K562 (cell line): ENCODE measurements around the gene ACTL10. TPM values are rescaled to one million over a fixed set of nuclear protein-coding genes. Genes with fewer than 3 reads are reported as not detected.
A peak's percentile ranks its signal among the peaks of the same experiment; 100 is the strongest.

Source experiments
- CBX1 ChIP-seq: sonication (generic); IDR thresholded peaks from 2 replicates; pipeline ENCODE4 v1.6.1; 2016; ENCODE audit warnings: antibody characterized with exemption, low read depth, mild to moderate bottlenecking
- GATA2 ChIP-seq: sonication (generic); formaldehyde crosslinking; IDR thresholded peaks from 2 replicates; pipeline ENCODE4 v1.4.0; 2020; ENCODE audit warnings: mild to moderate bottlenecking, missing genetic modification reagents
- LCOR ChIP-seq: sonication (generic); formaldehyde crosslinking; IDR thresholded peaks from 2 replicates; pipeline ENCODE4 v1.8.0; 2022; ENCODE audit warnings: mild to moderate bottlenecking, missing genetic modification reagents
- NRF1 ChIP-seq, 2 experiments: fragments of 450-650 bp; IDR thresholded peaks in 1 of 2; conservative IDR thresholded peaks in 1 of 2; 2 replicates each; pipeline ENCODE4 v1.6.1; 2014; ENCODE audit warnings: mild to moderate bottlenecking in 2 of 2
- RNF2 ChIP-seq: sonication (generic); IDR thresholded peaks from 2 replicates; pipeline ENCODE4 v1.6.1; 2016
- SAFB ChIP-seq: fragments of 200-400 bp; formaldehyde crosslinking; IDR thresholded peaks from 2 replicates; pipeline ENCODE4 v1.6.1; 2017; ENCODE audit warnings: low read depth, low read length, borderline replicate concordance
- SAP30 ChIP-seq: fragments of 200-600 bp; sonication (generic); IDR thresholded peaks from 2 replicates; pipeline ENCODE4 v1.6.1; 2012; ENCODE audit warnings: borderline replicate concordance, low read depth, mild to moderate bottlenecking, moderate library complexity, low read length, control low read depth, inconsistent platforms; ENCODE audit not compliant: insufficient read depth, poor library complexity, severe bottlenecking
- SP1 ChIP-seq: sonication (generic); formaldehyde crosslinking; IDR thresholded peaks from 2 replicates; pipeline ENCODE4 v1.8.1; 2022; ENCODE audit warnings: mild to moderate bottlenecking, missing genetic modification reagents
- TCFL5 ChIP-seq: fragments of 250-450 bp; sonication (Bioruptor Pico); conservative IDR thresholded peaks from 2 replicates; pipeline ENCODE4 v1.6.1; 2021; ENCODE audit warnings: mild to moderate bottlenecking, moderate library complexity, matching md5 sums
- TRIM28 ChIP-seq: fragments of 450-650 bp; IDR thresholded peaks from 2 replicates; pipeline ENCODE4 v1.6.1; 2017
- polyA plus RNA-seq, 8 experiments: library from polyadenylated mRNA; depleted of rRNA in 4 of 8; stranded (reverse) in 5 of 8; unstranded in 3 of 8; fragments of >200 nt; fragmentation: Nextera tagmentation in 2 of 8; fragmentation: Illumina TruSeq in 1 of 8; extraction: Ambion mirVana in 2 of 8; extraction: Trizol in 1 of 8; gene quantifications; 2 replicates each; pipeline versions ENCODE4 v1.2.1 to v1.2.3, GENCODE V29; 2011 to 2014; ENCODE audit warnings: inconsistent platforms in 1 of 8, missing spikeins in 1 of 8
- total RNA-seq, 7 experiments: library from RNA; depleted of rRNA in 6 of 7; stranded (reverse); fragments of >200 nt in 6 of 7; fragmentation: Illumina TruSeq in 2 of 7; extraction: Trizol in 2 of 7; gene quantifications; 2 replicates each; pipeline versions ENCODE4 v1.2.1 to v1.2.3, GENCODE V29; 2011 to 2021; ENCODE audit warnings: low replicate concordance in 1 of 7
- TF ChIP-seq, protein P1 (sequence below): fragments of 150-350 bp; IDR thresholded peaks from 2 replicates; pipeline ENCODE4 v1.6.1; 2014; ENCODE audit warnings: low read depth, mild to moderate bottlenecking, low read length, borderline replicate concordance
- TF ChIP-seq, protein P2 (sequence below), 2 experiments: fragments of 450-650 bp; conservative IDR thresholded peaks; 2 replicates each; pipeline ENCODE4 v1.6.1; 2017; ENCODE audit warnings: mild to moderate bottlenecking in 2 of 2, moderate library complexity in 2 of 2
- TF ChIP-seq, protein P3 (sequence below): fragments of 450-650 bp; formaldehyde crosslinking; IDR thresholded peaks from 2 replicates; pipeline ENCODE4 v1.4.0; 2020; ENCODE audit warnings: mild to moderate bottlenecking, moderate library complexity

The ACTL10 gene
- total and polyA plus RNA-seq, 9 of the 15 experiments (the other 6 are each of a cell fraction or from before 2014, with no cell fraction given), result 0.07 to 0.14 TPM; not detected in 7

DNA sequence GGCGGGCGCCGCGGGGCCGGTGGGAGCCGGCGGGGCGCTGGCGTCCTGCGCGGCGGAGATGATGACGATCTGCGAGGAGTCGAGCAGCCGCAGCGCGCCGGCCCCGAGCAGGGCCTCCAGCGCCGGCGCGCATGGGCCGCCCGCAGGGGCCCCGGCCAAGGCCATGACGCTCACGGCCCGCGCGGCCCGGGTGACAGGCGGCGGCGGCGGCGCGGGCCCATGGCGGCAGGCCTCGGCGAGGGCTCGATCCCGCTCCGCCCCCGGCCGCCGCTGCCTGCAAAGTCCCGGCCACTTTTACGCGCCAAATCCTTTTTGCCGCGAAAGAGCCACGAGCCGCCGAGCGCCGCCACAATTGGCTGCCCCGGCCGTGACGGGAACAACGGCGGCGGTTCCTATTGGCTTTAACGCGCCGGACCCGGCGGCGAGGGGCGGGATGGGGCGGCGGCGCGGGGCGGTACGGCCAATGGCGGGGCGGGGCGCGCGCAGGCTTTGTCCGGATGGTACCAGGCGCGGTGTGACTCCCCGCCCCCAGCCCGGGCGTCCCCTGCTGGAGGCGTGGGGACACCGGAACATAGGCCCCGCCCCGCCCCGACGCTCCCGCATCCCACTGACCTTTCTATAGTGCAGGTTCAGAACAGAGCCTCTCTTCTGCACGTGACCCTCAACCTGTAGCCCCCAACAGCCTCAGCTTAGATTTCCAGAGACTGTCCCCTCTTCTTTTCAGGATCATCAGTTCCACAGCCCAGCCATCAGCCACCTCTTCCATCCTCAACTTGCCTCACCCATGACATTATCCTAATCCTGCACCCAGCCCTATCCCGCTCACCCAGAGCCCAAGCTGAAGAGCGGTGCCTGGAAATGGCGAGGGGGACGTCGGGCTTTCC lies 19.6 kb downstream of the ACTL10 start, which contains the start of gene E2F1 (continued):
- TF ChIP-seq, protein P1, sequence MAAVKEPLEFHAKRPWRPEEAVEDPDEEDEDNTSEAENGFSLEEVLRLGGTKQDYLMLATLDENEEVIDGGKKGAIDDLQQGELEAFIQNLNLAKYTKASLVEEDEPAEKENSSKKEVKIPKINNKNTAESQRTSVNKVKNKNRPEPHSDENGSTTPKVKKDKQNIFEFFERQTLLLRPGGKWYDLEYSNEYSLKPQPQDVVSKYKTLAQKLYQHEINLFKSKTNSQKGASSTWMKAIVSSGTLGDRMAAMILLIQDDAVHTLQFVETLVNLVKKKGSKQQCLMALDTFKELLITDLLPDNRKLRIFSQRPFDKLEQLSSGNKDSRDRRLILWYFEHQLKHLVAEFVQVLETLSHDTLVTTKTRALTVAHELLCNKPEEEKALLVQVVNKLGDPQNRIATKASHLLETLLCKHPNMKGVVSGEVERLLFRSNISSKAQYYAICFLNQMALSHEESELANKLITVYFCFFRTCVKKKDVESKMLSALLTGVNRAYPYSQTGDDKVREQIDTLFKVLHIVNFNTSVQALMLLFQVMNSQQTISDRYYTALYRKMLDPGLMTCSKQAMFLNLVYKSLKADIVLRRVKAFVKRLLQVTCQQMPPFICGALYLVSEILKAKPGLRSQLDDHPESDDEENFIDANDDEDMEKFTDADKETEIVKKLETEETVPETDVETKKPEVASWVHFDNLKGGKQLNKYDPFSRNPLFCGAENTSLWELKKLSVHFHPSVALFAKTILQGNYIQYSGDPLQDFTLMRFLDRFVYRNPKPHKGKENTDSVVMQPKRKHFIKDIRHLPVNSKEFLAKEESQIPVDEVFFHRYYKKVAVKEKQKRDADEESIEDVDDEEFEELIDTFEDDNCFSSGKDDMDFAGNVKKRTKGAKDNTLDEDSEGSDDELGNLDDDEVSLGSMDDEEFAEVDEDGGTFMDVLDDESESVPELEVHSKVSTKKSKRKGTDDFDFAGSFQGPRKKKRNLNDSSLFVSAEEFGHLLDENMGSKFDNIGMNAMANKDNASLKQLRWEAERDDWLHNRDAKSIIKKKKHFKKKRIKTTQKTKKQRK, result peak; percentile 26; the same call in 1 of the 2 replicates
- TF ChIP-seq GATA2 (CRISPR knock-in tag) (no peak), CBX1 (0 out of 2 replicates have a peak, but pooled peaks have one; percentile 10), TRIM28 (no peak), SAP30 (peak; percentile 85), SP1 (peak; percentile 77), LCOR (CRISPR knock-in tag) (peak; percentile 57; the same call in 1 of the 2 replicates), NRF1 (conservative IDR thresholded peaks at IDR 0.05 in 1 of 2, IDR thresholded peaks at IDR 0.05 in 1 of 2) (peak; percentile 90), TCFL5 (CRISPR knock-in tag) (no peak), RNF2 (peak; percentile 39; the same call in 1 of the 2 replicates), SAFB (no peak)
- TF ChIP-seq, protein P2, sequence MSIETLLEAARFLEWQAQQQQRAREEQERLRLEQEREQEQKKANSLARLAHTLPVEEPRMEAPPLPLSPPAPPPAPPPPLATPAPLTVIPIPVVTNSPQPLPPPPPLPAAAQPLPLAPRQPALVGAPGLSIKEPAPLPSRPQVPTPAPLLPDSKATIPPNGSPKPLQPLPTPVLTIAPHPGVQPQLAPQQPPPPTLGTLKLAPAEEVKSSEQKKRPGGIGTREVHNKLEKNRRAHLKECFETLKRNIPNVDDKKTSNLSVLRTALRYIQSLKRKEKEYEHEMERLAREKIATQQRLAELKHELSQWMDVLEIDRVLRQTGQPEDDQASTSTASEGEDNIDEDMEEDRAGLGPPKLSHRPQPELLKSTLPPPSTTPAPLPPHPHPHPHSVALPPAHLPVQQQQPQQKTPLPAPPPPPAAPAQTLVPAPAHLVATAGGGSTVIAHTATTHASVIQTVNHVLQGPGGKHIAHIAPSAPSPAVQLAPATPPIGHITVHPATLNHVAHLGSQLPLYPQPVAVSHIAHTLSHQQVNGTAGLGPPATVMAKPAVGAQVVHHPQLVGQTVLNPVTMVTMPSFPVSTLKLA (conservative IDR thresholded peaks at IDR 0.05), result peak; percentile 94 to 98
- TF ChIP-seq, protein P3, sequence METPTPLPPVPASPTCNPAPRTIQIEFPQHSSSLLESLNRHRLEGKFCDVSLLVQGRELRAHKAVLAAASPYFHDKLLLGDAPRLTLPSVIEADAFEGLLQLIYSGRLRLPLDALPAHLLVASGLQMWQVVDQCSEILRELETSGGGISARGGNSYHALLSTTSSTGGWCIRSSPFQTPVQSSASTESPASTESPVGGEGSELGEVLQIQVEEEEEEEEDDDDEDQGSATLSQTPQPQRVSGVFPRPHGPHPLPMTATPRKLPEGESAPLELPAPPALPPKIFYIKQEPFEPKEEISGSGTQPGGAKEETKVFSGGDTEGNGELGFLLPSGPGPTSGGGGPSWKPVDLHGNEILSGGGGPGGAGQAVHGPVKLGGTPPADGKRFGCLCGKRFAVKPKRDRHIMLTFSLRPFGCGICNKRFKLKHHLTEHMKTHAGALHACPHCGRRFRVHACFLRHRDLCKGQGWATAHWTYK, result no peak
